Testis (tissue), 2 donors: ENCODE results near the gene LRMDA.

Experiments
- CTCF ChIP-seq, 3 experiments: fragments of 450-650 bp in 2 of 3; fragments of 200-600 bp in 1 of 3; sonication (generic) in 1 of 3; IDR thresholded peaks; one replicate each; pipeline ENCODE4 v1.5.1; 2016 to 2019; ENCODE audit warnings: antibody characterized with exemption in 3 of 3, mild to moderate bottlenecking in 2 of 3, moderate library complexity in 1 of 3
- POLR2A ChIP-seq: fragments of 450-650 bp; IDR thresholded peaks from one replicate; pipeline ENCODE4 v1.6.1; 2017; ENCODE audit warnings: antibody characterized with exemption, mild to moderate bottlenecking, moderate library complexity

GRCh38 chr10:76416642-76417041 lies 985.2 kb downstream of the LRMDA start:
- TF ChIP-seq CTCF (IDR thresholded peaks at IDR 0.05) (no peak), POLR2A (no peak)
